HEK293 (cell line): ENCODE data around the gene GOLGA8K.
"Not testable (repeated sequence)": the region's sequence is repeated elsewhere in the genome, so short reads cannot be mapped to it uniquely, and the experiment has no call there.

ENCODE experiments used
- ZNF777 ChIP-seq: fragments of 450-650 bp; formaldehyde crosslinking; IDR thresholded peaks from 2 replicates; pipeline ENCODE4 v1.5.1; 2017; ENCODE audit warnings: missing biosample characterization, missing genetic modification characterization, borderline replicate concordance
- TF ChIP-seq, protein P1 (sequence below): fragments of 450-650 bp; formaldehyde crosslinking; IDR thresholded peaks from 2 replicates; pipeline ENCODE4 v1.5.1; 2016; ENCODE audit warnings: missing biosample characterization, missing genetic modification characterization

DNA sequence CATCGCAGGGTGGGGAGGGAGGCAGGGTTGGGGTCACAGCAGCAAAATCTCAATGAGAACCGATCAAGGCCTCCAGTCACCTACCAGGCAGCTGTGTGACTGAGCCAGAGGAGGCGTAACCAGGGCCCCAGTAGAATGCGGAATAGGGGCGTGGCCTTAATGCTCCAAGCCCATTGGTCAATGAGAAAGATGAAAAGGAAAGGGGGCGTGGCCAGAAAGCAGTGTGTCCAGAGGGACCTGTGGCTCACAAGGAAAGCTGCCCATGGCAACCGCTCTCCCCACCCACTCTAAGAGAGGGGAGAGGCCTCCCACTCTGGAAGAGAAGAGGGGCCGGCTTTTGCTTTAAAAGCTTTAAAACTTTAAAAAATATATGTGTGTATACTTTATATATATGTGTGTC, at the start of gene GOLGA8K:
- TF ChIP-seq, protein P1, sequence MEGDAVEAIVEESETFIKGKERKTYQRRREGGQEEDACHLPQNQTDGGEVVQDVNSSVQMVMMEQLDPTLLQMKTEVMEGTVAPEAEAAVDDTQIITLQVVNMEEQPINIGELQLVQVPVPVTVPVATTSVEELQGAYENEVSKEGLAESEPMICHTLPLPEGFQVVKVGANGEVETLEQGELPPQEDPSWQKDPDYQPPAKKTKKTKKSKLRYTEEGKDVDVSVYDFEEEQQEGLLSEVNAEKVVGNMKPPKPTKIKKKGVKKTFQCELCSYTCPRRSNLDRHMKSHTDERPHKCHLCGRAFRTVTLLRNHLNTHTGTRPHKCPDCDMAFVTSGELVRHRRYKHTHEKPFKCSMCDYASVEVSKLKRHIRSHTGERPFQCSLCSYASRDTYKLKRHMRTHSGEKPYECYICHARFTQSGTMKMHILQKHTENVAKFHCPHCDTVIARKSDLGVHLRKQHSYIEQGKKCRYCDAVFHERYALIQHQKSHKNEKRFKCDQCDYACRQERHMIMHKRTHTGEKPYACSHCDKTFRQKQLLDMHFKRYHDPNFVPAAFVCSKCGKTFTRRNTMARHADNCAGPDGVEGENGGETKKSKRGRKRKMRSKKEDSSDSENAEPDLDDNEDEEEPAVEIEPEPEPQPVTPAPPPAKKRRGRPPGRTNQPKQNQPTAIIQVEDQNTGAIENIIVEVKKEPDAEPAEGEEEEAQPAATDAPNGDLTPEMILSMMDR, result not testable (repeated sequence)
- not testable (repeated sequence) for TF ChIP-seq ZNF777
